A673 (cell line): ENCODE results near the gene NPEPL1. TPM values are rescaled to one million over a fixed set of nuclear protein-coding genes. Genes with fewer than 3 reads are reported as not detected.

Experiments used
- BruUV-seq: library from RNA; stranded (reverse); fragments of 400-500 nt; replicated peaks from 2 replicates; lab custom pipeline; 2021; lab: Mats Ljungman, UMichigan
- CTCF ChIA-PET: fragments of 300-600 bp; sonication (Branson Sonifier 250); formaldehyde crosslinking; loops from one replicate; lab custom pipeline; 2022; ENCODE audit warnings: antibody characterized with exemption; lab: Charles Lee
- POLR2A ChIA-PET: fragments of 300-600 bp; sonication (Branson Sonifier 250); formaldehyde crosslinking; loops from one replicate; lab custom pipeline; 2022; ENCODE audit warnings: antibody characterized with exemption; ENCODE audit not compliant: low non-redundant PET; lab: Charles Lee
- DNase-seq: peaks from one replicate; pipeline ENCODE4 v3.0.0-alpha.2; 2015; ENCODE audit warnings: low spot score
- H3K27ac ChIP-seq: fragments of 200-600 bp; sonication (generic); 2 replicates; pipeline ENCODE4 v1.5.1; 2016; ENCODE audit warnings: mixed run types, low read depth, mild to moderate bottlenecking, mixed read lengths, antibody characterized with exemption, low read length; ENCODE audit not compliant: poor library complexity, severe bottlenecking
- H3K27me3 ChIP-seq: fragments of 200-600 bp; sonication (generic); replicated peaks from 2 replicates; pipeline ENCODE4 v1.6.1; 2017; ENCODE audit warnings: mixed run types, low read depth, mild to moderate bottlenecking, mixed read lengths, antibody characterized with exemption, low read length; ENCODE audit not compliant: insufficient read depth, poor library complexity
- H3K36me3 ChIP-seq: fragments of 200-600 bp; sonication (generic); 2 replicates; pipeline ENCODE4 v1.6.1; 2016; ENCODE audit warnings: mixed run types, mild to moderate bottlenecking, mixed read lengths, antibody characterized with exemption, low read length; ENCODE audit not compliant: insufficient read depth, poor library complexity, severe bottlenecking
- H3K4me1 ChIP-seq: fragments of 200-600 bp; sonication (generic); 2 replicates; pipeline ENCODE4 v1.6.1; 2017; ENCODE audit warnings: mixed run types, mild to moderate bottlenecking, mixed read lengths, antibody characterized with exemption, low read length; ENCODE audit not compliant: insufficient read depth, poor library complexity, severe bottlenecking
- H3K4me3 ChIP-seq: fragments of 200-600 bp; sonication (generic); 2 replicates; pipeline ENCODE4 v1.5.1; 2016; ENCODE audit warnings: low read depth, mixed run types, mild to moderate bottlenecking, mixed read lengths, low read length; ENCODE audit not compliant: poor library complexity, severe bottlenecking
- H3K9me3 ChIP-seq: fragments of 200-600 bp; sonication (generic); 2 replicates; pipeline ENCODE4 v1.6.1; 2016; ENCODE audit warnings: mixed run types, low read depth, mild to moderate bottlenecking, mixed read lengths, antibody characterized with exemption, low read length; ENCODE audit not compliant: poor library complexity, severe bottlenecking
- CTCF ChIP-seq: fragments of 300-800, 200-600 bp; sonication (generic); conservative IDR thresholded peaks from 2 replicates; pipeline ENCODE4 v1.5.1; 2017; ENCODE audit warnings: low read depth, mild to moderate bottlenecking, antibody characterized with exemption, low read length, moderate library complexity, mixed read lengths
- EZH2 ChIP-seq: fragments of 200-600 bp; sonication (generic); IDR thresholded peaks from 2 replicates; pipeline ENCODE4 v1.6.1; 2017; ENCODE audit warnings: borderline replicate concordance, low read depth, mild to moderate bottlenecking, mixed read lengths, antibody characterized with exemption, low read length; ENCODE audit not compliant: poor library complexity, severe bottlenecking
- intact Hi-C: fragments of 100-400 bp; cut with micrococcal nuclease; formaldehyde crosslinking; loops from one replicate; pipeline ENCODE4 v1.10.0; 2022; ENCODE audit not compliant: unreplicated experiment
- total RNA-seq: library from RNA; stranded (reverse); gene quantifications from 2 replicates; pipeline ENCODE4 v1.2.3, GENCODE V29; 2021

Gene NPEPL1
- total RNA-seq, 1 experiment from 2014 or later, result 15.8 TPM

DNA sequence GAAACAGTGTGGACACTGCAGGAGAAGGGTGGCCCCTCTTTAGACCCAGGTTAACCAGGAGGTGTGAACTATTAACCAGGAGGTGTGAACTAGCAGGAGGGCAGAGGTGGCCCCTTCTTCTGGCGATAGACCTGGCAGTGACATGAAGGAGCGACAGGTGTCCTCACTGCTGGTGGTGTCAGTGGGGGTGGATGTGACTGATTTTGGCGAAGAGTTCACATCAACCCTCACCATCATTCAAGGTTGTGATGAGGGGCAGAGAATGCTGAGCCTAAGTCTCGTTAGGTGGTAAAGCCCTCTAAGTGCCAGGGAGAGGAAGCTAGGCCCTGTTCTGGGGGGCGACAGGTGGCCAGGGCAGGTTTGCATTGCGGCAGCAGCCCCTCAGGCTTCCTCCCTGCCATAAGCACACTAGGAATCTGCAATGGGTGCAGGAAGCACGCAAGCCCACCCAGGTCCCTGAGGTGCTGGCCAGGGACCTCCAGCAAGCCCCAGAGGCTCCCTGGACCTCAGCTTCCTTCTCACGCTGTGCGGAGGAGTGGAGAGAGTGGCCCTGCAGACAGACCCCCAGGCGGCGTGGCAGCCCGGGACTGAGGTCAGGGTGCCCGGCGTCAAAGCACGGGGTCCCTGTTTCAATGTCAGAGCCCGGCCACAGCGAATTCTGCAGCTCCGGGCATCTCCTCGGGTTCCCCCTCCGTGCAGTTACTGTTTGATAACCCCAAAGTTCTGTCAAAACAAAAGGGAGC lies 13.7 kb downstream of the NPEPL1 start:
- Histone ChIP-seq H3K27me3 (no peaks in the 10 kb centered on the region), H3K9me3 (no peaks in the 10 kb centered on the region), H3K27ac (no peak overlapping the region), H3K4me1 (no peaks in the 10 kb centered on the region), H3K4me3 (no peak overlapping the region), H3K36me3 (no peaks in the 10 kb centered on the region)
- no peak for DNase-seq
- TF ChIP-seq EZH2, result no peak
- no peak for TF ChIP-seq CTCF
- intact Hi-C loops, result no loop called here
- ChIA-PET POLR2A (no interaction called here), CTCF (no interaction called here)
- no TSS peak for BruUV-seq

GRCh38 chr20:58706975-58707681 lies 14.5 kb downstream of the NPEPL1 start:
- no peak for TF ChIP-seq EZH2
- TF ChIP-seq CTCF, result no peak
- intact Hi-C loops, result no loop called here
- H3K4me3 ChIP-seq, result no peak overlapping the region
- BruUV-seq, result no TSS peak
- H3K9me3 ChIP-seq, result no peaks in the 10 kb centered on the region
- no peak for DNase-seq
- H3K4me1 ChIP-seq, result no peaks in the 10 kb centered on the region
- ChIA-PET CTCF (interaction anchor here (0.6 kb wide), 1 partner anchor 48 kb away, joined by 3 read pairs; no protein-coding TSS in a partner anchor), POLR2A (no interaction called here)
- no peaks in the 10 kb centered on the region for H3K36me3 ChIP-seq
- H3K27ac ChIP-seq, result no peak overlapping the region
- no peaks in the 10 kb centered on the region for H3K27me3 ChIP-seq

- Histone ChIP-seq H3K4me1 (no peaks in the 10 kb centered on the region), H3K36me3 (no peaks in the 10 kb centered on the region), H3K4me3 (no peak overlapping the region), H3K9me3 (no peaks in the 10 kb centered on the region), H3K27ac (no peak overlapping the region), H3K27me3 (no peaks in the 10 kb centered on the region)
- ChIA-PET CTCF (interaction anchor here (0.6 kb wide), 1 partner anchor 49 kb away, joined by 3 read pairs; no protein-coding TSS in a partner anchor), POLR2A (no interaction called here)
- intact Hi-C loops, result no loop called here
- TF ChIP-seq CTCF (no peak), EZH2 (no peak)
- DNase-seq, result no peak
- no TSS peak for BruUV-seq
Measured at GRCh38 chr20:58707770-58708169, 15.2 kb downstream of the NPEPL1 start.
